Dedifferentiated amniotic fluid mesenchymal stem cell (primary cell): ENCODE data around the gene CDK19.
"Not testable (repeated sequence)": the region's sequence is repeated elsewhere in the genome, so short reads cannot be mapped to it uniquely, and the experiment has no call there.

Source experiments
- DNase-seq: peaks from one replicate; pipeline ENCODE4 v3.0.0-alpha.2; 2016; ENCODE audit errors: extremely low spot score

Gene CDK19

DNA sequence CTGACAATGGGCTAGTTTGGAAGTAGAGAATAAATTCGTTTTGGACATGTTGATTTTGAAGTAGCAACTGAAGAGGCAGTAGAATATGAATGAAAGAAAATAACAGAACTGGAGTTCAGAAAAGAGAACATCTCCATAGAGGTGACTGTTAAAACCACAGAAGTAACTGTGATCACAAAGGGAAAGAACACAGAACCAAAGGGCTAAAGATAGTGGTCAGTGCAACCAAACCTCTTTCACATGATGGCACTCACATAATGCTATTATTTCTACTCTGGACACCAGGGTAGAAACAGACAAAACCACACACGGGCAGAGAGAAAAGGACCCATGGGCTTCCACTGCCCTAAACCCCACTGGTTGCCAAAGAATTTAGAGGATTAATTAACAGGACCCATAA is 58.5 kb downstream of the CDK19 start:
- no peak for DNase-seq

DNA sequence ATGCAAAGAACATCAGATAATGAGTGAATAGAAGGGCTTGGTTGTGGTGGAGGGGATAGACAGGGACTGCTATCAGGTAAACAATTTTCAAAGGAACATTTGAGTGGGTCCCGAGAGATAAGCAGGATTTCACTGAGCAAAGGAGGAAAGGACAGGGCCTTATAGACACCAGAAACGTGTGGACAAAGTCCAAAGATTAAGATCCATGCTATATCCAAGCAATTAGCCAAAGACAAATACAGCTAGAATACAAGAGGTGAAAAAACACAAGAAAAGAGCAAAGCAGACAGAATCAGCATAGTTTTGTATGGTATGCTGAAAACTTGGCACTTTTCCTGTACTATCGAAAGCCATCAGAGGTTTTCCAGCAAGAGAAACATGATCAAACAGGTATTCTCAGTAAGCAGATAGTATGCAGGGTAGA is 59.8 kb downstream of the CDK19 start:
- no peak for DNase-seq

- not testable (repeated sequence) for DNase-seq
Measured at GRCh38 chr6:110753936-110754668, 61.2 kb downstream of the CDK19 start.

GRCh38 chr6:110748453-110748852 is 66.8 kb downstream of the CDK19 start:
- no peak for DNase-seq

DNA sequence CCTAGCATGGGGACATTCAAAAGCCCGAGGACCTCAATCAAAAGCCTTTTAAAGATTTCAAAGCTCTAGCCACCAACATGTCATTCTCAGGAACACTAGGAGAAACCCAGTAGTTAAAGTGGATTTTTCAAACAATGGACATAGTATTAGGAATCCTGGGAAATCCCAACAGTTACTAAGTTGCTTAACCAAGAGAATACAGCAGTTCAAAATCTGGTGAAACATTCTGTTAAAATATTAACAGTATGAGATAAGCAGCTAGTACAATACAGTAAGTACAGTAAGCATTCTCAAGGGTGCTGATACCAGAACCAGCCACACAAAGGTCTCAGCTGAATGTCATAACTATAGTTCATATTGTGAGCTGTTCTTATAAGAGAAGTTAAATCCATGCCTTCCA is 68.6 kb downstream of the CDK19 start:
- DNase-seq: no peak

- no peak for DNase-seq
Measured at GRCh38 chr6:110744991-110745390, 70.3 kb downstream of the CDK19 start.

DNA sequence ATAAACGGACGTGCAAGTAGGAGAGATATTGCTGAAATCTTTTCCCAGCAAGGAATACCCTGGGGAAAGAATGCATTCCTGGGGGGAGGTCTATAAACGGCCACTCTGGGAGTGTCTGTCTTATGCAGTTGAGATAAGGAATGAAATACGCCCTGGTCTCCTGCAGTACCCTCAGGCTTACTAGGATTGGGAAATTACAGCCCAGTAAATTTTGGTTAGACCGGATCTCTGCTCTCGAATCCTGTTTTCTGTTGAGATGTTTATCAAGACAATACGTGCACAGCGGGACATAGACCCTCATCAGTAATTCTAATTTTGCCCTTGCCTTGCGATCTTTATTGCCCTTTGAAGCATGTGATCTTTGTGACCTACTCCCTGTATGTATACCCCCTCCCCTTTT is 72.7 kb downstream of the CDK19 start:
- not testable (repeated sequence) for DNase-seq

DNA sequence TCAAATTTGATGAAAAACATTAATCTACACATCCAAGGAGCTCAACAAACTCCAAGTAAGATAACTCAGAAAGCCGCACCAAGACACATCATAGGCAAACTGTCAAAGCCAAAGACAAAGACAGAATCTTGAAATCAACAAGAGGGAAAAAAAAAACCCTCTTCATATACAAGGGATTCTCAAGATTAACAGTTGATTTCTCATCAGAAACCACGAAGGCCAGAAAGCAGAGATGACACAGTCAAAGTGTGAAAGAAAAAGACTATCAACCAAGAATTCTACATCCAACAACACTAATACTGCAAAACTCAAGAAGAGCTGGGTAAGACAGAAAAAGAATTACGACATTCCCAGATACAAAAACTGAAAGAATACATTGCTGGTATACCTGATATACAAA is 73.8 kb downstream of the CDK19 start:
- DNase-seq: no peak

GRCh38 chr6:110738899-110739365 is 76.3 kb downstream of the CDK19 start:
- DNase-seq: no peak

- DNase-seq: no peak
Measured at GRCh38 chr6:110735666-110736065, 79.6 kb downstream of the CDK19 start.

DNA sequence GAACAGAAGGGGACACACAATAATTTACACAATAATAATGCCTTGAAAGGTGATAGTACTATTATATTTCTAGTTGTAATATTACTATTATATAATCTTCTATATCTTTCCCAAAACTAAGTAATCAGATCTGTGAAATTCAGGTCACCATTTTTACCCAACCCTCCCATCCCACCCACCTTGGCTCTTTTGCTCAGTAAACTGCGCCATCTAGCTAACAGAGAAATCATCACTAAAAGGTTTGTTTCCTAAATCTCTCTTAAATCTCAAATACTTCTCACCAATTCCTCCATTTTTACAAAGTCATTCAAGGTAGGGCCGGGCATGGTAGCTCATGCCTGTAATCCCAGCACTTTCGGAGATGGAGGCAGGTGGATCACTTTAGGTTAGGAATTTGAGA is 83.4 kb downstream of the CDK19 start:
- no peak for DNase-seq

DNA sequence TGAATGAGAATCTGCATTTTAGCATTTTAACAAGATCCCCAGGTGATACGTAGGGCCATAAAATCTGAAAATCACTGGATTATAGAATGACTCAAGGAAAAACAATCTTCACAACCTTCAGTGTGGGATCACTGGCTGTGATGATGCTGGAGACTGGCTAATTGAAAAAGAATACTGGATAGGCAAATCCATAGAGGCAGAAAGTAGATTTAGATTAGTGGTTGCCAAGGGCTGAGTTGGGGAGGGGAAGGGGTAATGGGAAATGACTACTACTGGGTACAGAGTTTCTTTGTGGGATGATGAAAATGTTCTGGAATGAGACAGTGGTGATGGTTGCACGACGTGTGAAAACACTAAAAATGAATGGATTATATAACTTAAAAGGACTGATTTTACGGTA is 84.1 kb downstream of the CDK19 start:
- DNase-seq: no peak

GRCh38 chr6:110728501-110728900 is 86.8 kb downstream of the CDK19 start:
- DNase-seq: no peak

DNA sequence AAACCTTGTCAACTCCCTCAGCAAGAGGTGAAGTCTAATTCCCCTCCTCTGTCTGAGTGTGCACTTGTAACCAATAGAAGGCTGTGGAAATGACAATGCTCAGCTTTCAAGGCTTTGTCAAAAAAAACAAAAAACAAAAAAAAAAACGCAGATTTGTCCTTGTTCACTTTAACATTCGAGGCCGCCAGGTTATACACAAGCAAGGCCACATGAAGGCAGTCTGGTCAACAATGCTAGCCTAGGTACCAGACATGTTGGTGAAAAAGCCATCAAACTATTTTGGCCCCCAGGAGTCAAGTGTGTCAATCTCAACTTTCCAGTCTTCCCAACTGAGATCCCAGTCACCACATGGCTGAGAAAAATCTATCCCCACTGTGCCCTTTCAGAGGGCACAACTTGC is 92.3 kb downstream of the CDK19 start:
- DNase-seq: no peak

GRCh38 chr6:110720066-110720465 is 95.2 kb downstream of the CDK19 start:
- no peak for DNase-seq

- DNase-seq: not testable (repeated sequence)
Measured at GRCh38 chr6:110719601-110720000, 95.7 kb downstream of the CDK19 start.

DNA sequence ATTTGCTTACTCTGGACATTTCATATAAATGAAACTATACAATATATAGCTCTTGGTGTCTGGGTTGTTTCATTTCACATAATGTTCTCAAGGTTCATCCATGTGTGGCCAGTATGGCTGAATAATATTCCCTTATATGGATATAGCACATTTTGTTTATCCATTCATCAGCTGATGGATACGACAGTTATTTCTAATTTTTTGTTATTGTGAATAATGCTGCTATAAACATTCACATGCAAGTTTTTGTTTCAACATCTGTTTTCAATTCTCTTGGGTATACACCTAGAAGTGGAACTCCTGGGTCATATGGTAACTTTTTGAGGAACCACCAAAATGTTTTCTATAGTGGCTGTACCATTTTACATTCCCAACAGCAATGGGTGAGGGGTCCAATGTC is 101.1 kb downstream of the CDK19 start:
- no peak for DNase-seq

- DNase-seq: no peak
Measured at GRCh38 chr6:110712238-110712637, 103.0 kb downstream of the CDK19 start.

GRCh38 chr6:110710115-110710514 is 105.2 kb downstream of the CDK19 start:
- no peak for DNase-seq

GRCh38 chr6:110708295-110708950 is 106.8 kb downstream of the CDK19 start:
- peak; percentile 34 for DNase-seq

DNA sequence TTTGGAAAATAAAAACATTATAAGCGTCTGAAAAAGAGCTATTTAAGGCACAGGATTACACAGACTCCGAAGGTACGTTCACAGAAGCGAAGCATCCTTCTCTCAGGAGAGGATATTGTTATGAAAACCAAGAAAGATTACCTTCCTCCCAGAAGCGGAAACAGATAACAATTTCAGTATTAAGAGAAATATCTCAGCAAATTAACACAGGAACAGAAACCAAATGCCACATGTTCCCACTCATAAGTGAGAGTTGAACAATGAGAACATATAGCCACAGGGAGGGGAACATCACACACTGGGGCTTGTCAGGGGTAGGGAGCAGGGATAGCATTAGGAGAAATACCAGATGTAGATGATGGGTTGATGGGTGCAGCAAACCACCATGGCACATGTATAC is 109.7 kb downstream of the CDK19 start:
- DNase-seq: no peak

DNA sequence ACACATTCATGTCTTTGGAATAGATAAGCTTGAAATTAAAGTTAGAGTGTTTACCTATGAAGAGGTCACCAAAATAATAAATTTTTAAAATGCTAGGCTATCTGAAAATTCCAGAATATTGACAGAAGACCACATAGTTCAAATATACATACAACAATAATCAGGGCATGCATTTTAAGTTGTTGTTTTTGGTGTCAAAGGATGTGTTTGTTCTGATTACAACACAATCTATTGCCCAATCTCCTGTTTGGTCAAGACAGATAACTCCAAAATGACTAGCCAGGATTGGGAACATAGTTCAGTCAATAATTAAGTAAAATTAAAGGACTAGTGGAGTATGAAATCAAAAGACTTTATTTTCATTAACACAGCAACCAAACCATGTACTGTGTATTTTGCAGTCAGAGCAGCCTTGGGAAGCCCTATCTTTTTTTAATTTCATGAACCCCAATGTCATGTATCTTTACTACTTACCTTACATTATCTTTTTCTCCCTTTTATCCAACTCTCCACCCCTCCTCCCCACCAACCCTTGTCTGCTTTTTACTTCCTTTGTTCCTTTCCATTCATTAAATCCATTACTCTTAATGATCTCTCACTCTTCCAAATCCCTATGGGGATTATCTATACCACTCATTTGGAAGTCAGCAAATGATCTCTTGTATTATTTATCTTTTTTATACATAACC is 111.2 kb downstream of the CDK19 start:
- DNase-seq: no peak
